Measurements from ENCODE around the gene OR6M1. TPM values are rescaled to one million over a fixed set of nuclear protein-coding genes. Genes with fewer than 3 reads are reported as not detected.

OR6M1 gene, protein sequence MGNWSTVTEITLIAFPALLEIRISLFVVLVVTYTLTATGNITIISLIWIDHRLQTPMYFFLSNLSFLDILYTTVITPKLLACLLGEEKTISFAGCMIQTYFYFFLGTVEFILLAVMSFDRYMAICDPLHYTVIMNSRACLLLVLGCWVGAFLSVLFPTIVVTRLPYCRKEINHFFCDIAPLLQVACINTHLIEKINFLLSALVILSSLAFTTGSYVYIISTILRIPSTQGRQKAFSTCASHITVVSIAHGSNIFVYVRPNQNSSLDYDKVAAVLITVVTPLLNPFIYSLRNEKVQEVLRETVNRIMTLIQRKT
- polyA plus RNA-seq (2013, experiment 1 of 2) = not detected
- not detected for polyA plus RNA-seq (2013, experiment 2 of 2)

DNA sequence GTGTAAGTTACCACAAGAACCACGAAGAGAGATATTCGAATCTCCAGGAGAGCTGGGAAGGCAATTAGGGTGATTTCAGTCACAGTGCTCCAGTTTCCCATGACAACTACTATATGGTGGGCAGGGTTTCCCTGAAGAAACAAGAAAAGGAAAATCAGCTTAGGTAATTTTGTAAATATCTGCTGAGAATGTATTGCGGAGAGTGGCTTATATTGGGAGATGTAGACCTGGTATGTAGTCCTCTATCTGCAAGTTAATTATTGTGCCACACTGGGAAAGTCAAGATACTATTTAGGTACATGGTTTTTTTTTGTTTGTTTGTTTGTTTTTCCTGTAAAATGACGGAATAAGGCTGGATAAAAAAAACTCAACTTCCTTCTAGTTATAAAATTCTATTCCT, at the start of gene OR6M1:
TSS of gene OR6M1 (minus strand) at position 101 of the 400 bp plus-strand sequence. CDS start at position 101, 0 bp downstream.
- H4K91ac ChIP-seq (ENCODE audit: low read depth, low read length, poor library complexity) = no peak within 1 kb of the TSS
- no peaks in the 10 kb centered on the region for H3K79me1 ChIP-seq (ENCODE audit: low read depth, low read length)
- H3K23ac ChIP-seq (ENCODE audit: low read depth, low read length, poor library complexity) = no peak within 1 kb of the TSS
- H3K36me3 ChIP-seq (replicated peaks in 1 of 2; ENCODE audit: control insufficient read depth in 2 of 2, insufficient read depth in 2 of 2, low read length in 2 of 2) = no peaks in the 10 kb centered on the region
- H3K27ac ChIP-seq (replicated peaks; ENCODE audit: low read length) = no peak within 1 kb of the TSS
- no peak within 1 kb of the TSS for H2BK12ac ChIP-seq (ENCODE audit: low read length)
- H3K9me3 ChIP-seq (replicated peaks in 1 of 2; ENCODE audit: control insufficient read depth in 2 of 2, insufficient read depth in 1 of 2, low read depth in 1 of 2, low read length in 2 of 2) = no peaks in the 10 kb centered on the region
- no CpG with 5 or more reads among the region's 4 CpGs for WGBS, 2 donors (ENCODE audit: extremely low coverage in 2 of 2, insufficient read length in 2 of 2, insufficient replicate concordance in 1 of 2)
- no peak within 1 kb of the TSS for H2BK120ac ChIP-seq (ENCODE audit: low read depth, low read length)
- DNase-seq (ENCODE audit: low spot score) = no peak
- H3K4me1 ChIP-seq (ENCODE audit: control insufficient read depth in 2 of 2, insufficient read depth in 1 of 2, low read depth in 1 of 2, low read length in 2 of 2) = no peaks in the 10 kb centered on the region
- H3K18ac ChIP-seq (ENCODE audit: low read length) = no peak within 1 kb of the TSS
- no peak within 1 kb of the TSS for H3K4me2 ChIP-seq (ENCODE audit: insufficient read depth, low read length, poor library complexity, severe bottlenecking)
- H3K9ac ChIP-seq (ENCODE audit: low read depth, low read length, poor library complexity) = no peak within 1 kb of the TSS
- H2AFZ ChIP-seq (ENCODE audit: low read length) = no peak within 1 kb of the TSS
- no peak within 1 kb of the TSS for H3K4ac ChIP-seq (ENCODE audit: low read length)
- no peak within 1 kb of the TSS for H2AK5ac ChIP-seq (ENCODE audit: low read depth, low read length)
- H3K27me3 ChIP-seq (ENCODE audit: control insufficient read depth in 3 of 3, insufficient read depth in 3 of 3, low read depth in 1 of 3, low read length in 3 of 3) = peaks cover 0 to 6% (median 0%) of the 10 kb centered on the region in 3 experiments
- no peak within 1 kb of the TSS for H3K4me3 ChIP-seq (ENCODE audit: low read length in 2 of 2)
- no peak within 1 kb of the TSS for H3K14ac ChIP-seq (ENCODE audit: low read length)
- H2BK5ac ChIP-seq (ENCODE audit: low read length) = no peak within 1 kb of the TSS
- H2BK15ac ChIP-seq (ENCODE audit: low read length) = no peak within 1 kb of the TSS
- no peak within 1 kb of the TSS for H4K8ac ChIP-seq (ENCODE audit: low read depth, low read length)

GRCh38 chr11:123853038-123853437, 46.9 kb upstream of the OR6M1 start:
- no CpG with 5 or more reads among the region's 2 CpGs for WGBS, 2 donors (ENCODE audit: extremely low coverage in 2 of 2, insufficient read length in 2 of 2, insufficient replicate concordance in 1 of 2)
- Histone ChIP-seq H3K36me3 (replicated peaks in 1 of 2; ENCODE audit: control insufficient read depth in 2 of 2, insufficient read depth in 2 of 2, low read length in 2 of 2) (no peaks in the 10 kb centered on the region), H3K9me3 (replicated peaks in 1 of 2; ENCODE audit: control insufficient read depth in 2 of 2, insufficient read depth in 1 of 2, low read depth in 1 of 2, low read length in 2 of 2) (no peaks in the 10 kb centered on the region), H2AK5ac (ENCODE audit: low read depth, low read length) (no peak overlapping the region), H3K27me3 (ENCODE audit: control insufficient read depth in 3 of 3, insufficient read depth in 3 of 3, low read depth in 1 of 3, low read length in 3 of 3) (no peaks in the 10 kb centered on the region), H3K4me3 (ENCODE audit: low read length in 2 of 2) (no peak overlapping the region), H2BK120ac (ENCODE audit: low read depth, low read length) (no peak overlapping the region), H3K27ac (replicated peaks; ENCODE audit: low read length) (no peak overlapping the region), H4K91ac (ENCODE audit: low read depth, low read length, poor library complexity) (no peak overlapping the region), H2BK12ac (ENCODE audit: low read length) (no peak overlapping the region), H3K79me1 (ENCODE audit: low read depth, low read length) (no peaks in the 10 kb centered on the region), H3K4me2 (ENCODE audit: insufficient read depth, low read length, poor library complexity, severe bottlenecking) (no peak overlapping the region), H2AFZ (ENCODE audit: low read length) (no peak overlapping the region), H3K14ac (ENCODE audit: low read length) (no peak overlapping the region), H3K4me1 (ENCODE audit: control insufficient read depth in 2 of 2, insufficient read depth in 1 of 2, low read depth in 1 of 2, low read length in 2 of 2) (no peaks in the 10 kb centered on the region), H4K8ac (ENCODE audit: low read depth, low read length) (no peak overlapping the region), H3K4ac (ENCODE audit: low read length) (no peak overlapping the region), H3K23ac (ENCODE audit: low read depth, low read length, poor library complexity) (no peak overlapping the region), H2BK15ac (ENCODE audit: low read length) (no peak overlapping the region), H2BK5ac (ENCODE audit: low read length) (no peak overlapping the region), H3K9ac (ENCODE audit: low read depth, low read length, poor library complexity) (no peak overlapping the region), H3K18ac (ENCODE audit: low read length) (no peak overlapping the region)
- no peak for DNase-seq (ENCODE audit: low spot score)

- H3K4me2 ChIP-seq (ENCODE audit: insufficient read depth, low read length, poor library complexity, severe bottlenecking) = no peak overlapping the region
- no peak overlapping the region for H2BK5ac ChIP-seq (ENCODE audit: low read length)
- no peaks in the 10 kb centered on the region for H3K4me1 ChIP-seq (ENCODE audit: control insufficient read depth in 2 of 2, insufficient read depth in 1 of 2, low read depth in 1 of 2, low read length in 2 of 2)
- no peak overlapping the region for H4K91ac ChIP-seq (ENCODE audit: low read depth, low read length, poor library complexity)
- H4K8ac ChIP-seq (ENCODE audit: low read depth, low read length) = no peak overlapping the region
- H3K36me3 ChIP-seq (replicated peaks in 1 of 2; ENCODE audit: control insufficient read depth in 2 of 2, insufficient read depth in 2 of 2, low read length in 2 of 2) = no peaks in the 10 kb centered on the region
- H2BK15ac ChIP-seq (ENCODE audit: low read length) = no peak overlapping the region
- H3K9ac ChIP-seq (ENCODE audit: low read depth, low read length, poor library complexity) = no peak overlapping the region
- no peaks in the 10 kb centered on the region for H3K27me3 ChIP-seq (ENCODE audit: control insufficient read depth in 3 of 3, insufficient read depth in 3 of 3, low read depth in 1 of 3, low read length in 3 of 3)
- H3K18ac ChIP-seq (ENCODE audit: low read length) = no peak overlapping the region
- H3K4me3 ChIP-seq (ENCODE audit: low read length in 2 of 2) = no peak overlapping the region
- H2AFZ ChIP-seq (ENCODE audit: low read length) = no peak overlapping the region
- no peak for DNase-seq (ENCODE audit: low spot score)
- H3K27ac ChIP-seq (replicated peaks; ENCODE audit: low read length) = no peak overlapping the region
- H3K79me1 ChIP-seq (ENCODE audit: low read depth, low read length) = no peaks in the 10 kb centered on the region
- H3K23ac ChIP-seq (ENCODE audit: low read depth, low read length, poor library complexity) = no peak overlapping the region
- H3K14ac ChIP-seq (ENCODE audit: low read length) = no peak overlapping the region
- no peaks in the 10 kb centered on the region for H3K9me3 ChIP-seq (replicated peaks in 1 of 2; ENCODE audit: control insufficient read depth in 2 of 2, insufficient read depth in 1 of 2, low read depth in 1 of 2, low read length in 2 of 2)
- no peak overlapping the region for H2AK5ac ChIP-seq (ENCODE audit: low read depth, low read length)
- no peak overlapping the region for H2BK12ac ChIP-seq (ENCODE audit: low read length)
- no peak overlapping the region for H2BK120ac ChIP-seq (ENCODE audit: low read depth, low read length)
- no peak overlapping the region for H3K4ac ChIP-seq (ENCODE audit: low read length)
Measured at GRCh38 chr11:123852321-123852720, 46.2 kb upstream of the OR6M1 start.

DNA sequence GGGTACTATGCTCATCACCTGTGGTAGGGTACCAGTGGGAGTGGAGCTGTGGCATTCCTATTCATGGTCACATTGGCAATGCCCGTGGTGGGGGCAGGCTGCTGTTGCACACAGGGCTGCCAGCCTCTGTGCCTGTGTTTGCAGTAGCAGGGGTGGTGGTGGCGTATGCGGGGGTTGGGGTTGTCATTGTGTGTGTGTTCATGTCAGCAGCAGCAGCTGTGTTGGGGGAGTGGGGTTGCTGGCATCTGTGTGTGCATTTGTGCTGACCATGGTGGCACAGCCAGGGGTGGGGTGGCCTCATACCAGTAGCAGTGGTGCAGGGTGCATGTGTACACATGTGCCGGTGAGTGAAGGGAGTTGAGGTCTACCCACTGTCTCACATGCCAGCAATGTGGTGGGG, 45.0 kb upstream of the OR6M1 start:
- DNase-seq (ENCODE audit: low spot score) = no peak
- no CpG with 5 or more reads among the region's 4 CpGs for WGBS, 2 donors (ENCODE audit: extremely low coverage in 2 of 2, insufficient read length in 2 of 2, insufficient replicate concordance in 1 of 2)

More for the DNA sequence above, 45.0 kb upstream of the OR6M1 start:
- Histone ChIP-seq H3K36me3 (replicated peaks in 1 of 2; ENCODE audit: control insufficient read depth in 2 of 2, insufficient read depth in 2 of 2, low read length in 2 of 2) (no peaks in the 10 kb centered on the region), H3K9me3 (replicated peaks in 1 of 2; ENCODE audit: control insufficient read depth in 2 of 2, insufficient read depth in 1 of 2, low read depth in 1 of 2, low read length in 2 of 2) (no peaks in the 10 kb centered on the region), H4K91ac (ENCODE audit: low read depth, low read length, poor library complexity) (no peak overlapping the region), H3K4me2 (ENCODE audit: insufficient read depth, low read length, poor library complexity, severe bottlenecking) (no peak overlapping the region), H3K79me1 (ENCODE audit: low read depth, low read length) (no peaks in the 10 kb centered on the region), H3K14ac (ENCODE audit: low read length) (no peak overlapping the region), H3K18ac (ENCODE audit: low read length) (no peak overlapping the region), H3K4me3 (ENCODE audit: low read length in 2 of 2) (no peak overlapping the region), H2BK15ac (ENCODE audit: low read length) (no peak overlapping the region), H3K4me1 (ENCODE audit: control insufficient read depth in 2 of 2, insufficient read depth in 1 of 2, low read depth in 1 of 2, low read length in 2 of 2) (no peaks in the 10 kb centered on the region), H3K27ac (replicated peaks; ENCODE audit: low read length) (no peak overlapping the region), H2BK5ac (ENCODE audit: low read length) (no peak overlapping the region), H3K4ac (ENCODE audit: low read length) (no peak overlapping the region), H3K23ac (ENCODE audit: low read depth, low read length, poor library complexity) (no peak overlapping the region), H2BK120ac (ENCODE audit: low read depth, low read length) (no peak overlapping the region), H2BK12ac (ENCODE audit: low read length) (no peak overlapping the region), H2AFZ (ENCODE audit: low read length) (no peak overlapping the region), H3K9ac (ENCODE audit: low read depth, low read length, poor library complexity) (no peak overlapping the region), H2AK5ac (ENCODE audit: low read depth, low read length) (peak overlapping the region; percentile 8), H4K8ac (ENCODE audit: low read depth, low read length) (no peak overlapping the region), H3K27me3 (ENCODE audit: control insufficient read depth in 3 of 3, insufficient read depth in 3 of 3, low read depth in 1 of 3, low read length in 3 of 3) (no peaks in the 10 kb centered on the region)

Measured in neuronal stem cell (in vitro differentiated cells).